Type B pancreatic cell (in vitro differentiated cells): ENCODE measurements around the gene SERPINA12. TPM values are rescaled to one million over a fixed set of nuclear protein-coding genes. Genes with fewer than 3 reads are reported as not detected.

Experiments
- DNase-seq: peaks from one replicate; pipeline ENCODE4 v3.0.0; 2021; ENCODE audit warnings: mixed read lengths; ENCODE audit not compliant: unreplicated experiment; ENCODE audit errors: extremely low spot score
- H3K27ac Mint-ChIP-seq: 2 replicates; pipeline ENCODE4 v1.8.0; 2021; ENCODE audit warnings: mild to moderate bottlenecking, mixed read lengths
- H3K27me3 Mint-ChIP-seq: 2 replicates; pipeline ENCODE4 v1.8.0; 2021; ENCODE audit warnings: mixed read lengths
- H3K36me3 Mint-ChIP-seq: 2 replicates; pipeline ENCODE4 v1.8.0; 2021; ENCODE audit warnings: mixed read lengths
- H3K4me1 Mint-ChIP-seq: one replicate; pipeline ENCODE4 v1.8.0; 2021; ENCODE audit warnings: mixed read lengths; ENCODE audit not compliant: unreplicated experiment
- H3K4me3 Mint-ChIP-seq: 2 replicates; pipeline ENCODE4 v1.8.0; 2021; ENCODE audit warnings: mild to moderate bottlenecking, mixed read lengths
- H3K9me3 Mint-ChIP-seq: 2 replicates; pipeline ENCODE4 v1.8.0; 2021; ENCODE audit warnings: mixed read lengths
- total RNA-seq: library from RNA; stranded (reverse); gene quantifications from 2 replicates; pipeline ENCODE4 v1.2.1, GENCODE V29; 2021; ENCODE audit warnings: low replicate concordance
- TF ChIP-seq, protein P1 (sequence below): fragments of 200-600 bp; sonication (generic); conservative IDR thresholded peaks from 2 replicates; pipeline ENCODE4 v1.5.0; 2021; ENCODE audit warnings: antibody characterized with exemption, mild to moderate bottlenecking

Gene SERPINA12
- total RNA-seq, 1 donor from 2014 or later: not detected

DNA sequence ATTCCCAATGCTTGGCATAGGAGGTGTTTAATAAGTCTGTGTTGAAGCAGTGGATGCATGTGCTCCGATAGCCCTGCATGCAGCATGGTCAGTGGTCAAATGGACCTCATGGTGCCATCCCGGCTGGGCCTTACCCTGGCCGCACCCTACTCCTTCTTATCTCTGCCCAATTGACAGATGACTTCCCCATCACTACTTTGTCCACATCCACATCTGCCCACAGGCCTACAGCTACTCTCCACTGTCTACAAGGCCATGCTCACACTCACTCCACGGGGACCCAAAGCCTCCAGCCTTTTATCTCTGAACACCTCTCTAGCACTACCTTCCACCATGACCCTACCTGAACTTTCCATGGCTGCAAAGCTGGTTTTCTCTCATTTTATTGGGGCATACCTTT is 68.1 kb downstream of the SERPINA12 start:
- Mint-ChIP-seq H3K27ac (no peak overlapping the region), H3K9me3 (peaks cover 9% of the 10 kb centered on the region), H3K4me1 (no peaks in the 10 kb centered on the region), H3K4me3 (no peak overlapping the region), H3K27me3 (peaks cover 11% of the 10 kb centered on the region), H3K36me3 (no peaks in the 10 kb centered on the region)
- TF ChIP-seq, protein P1, sequence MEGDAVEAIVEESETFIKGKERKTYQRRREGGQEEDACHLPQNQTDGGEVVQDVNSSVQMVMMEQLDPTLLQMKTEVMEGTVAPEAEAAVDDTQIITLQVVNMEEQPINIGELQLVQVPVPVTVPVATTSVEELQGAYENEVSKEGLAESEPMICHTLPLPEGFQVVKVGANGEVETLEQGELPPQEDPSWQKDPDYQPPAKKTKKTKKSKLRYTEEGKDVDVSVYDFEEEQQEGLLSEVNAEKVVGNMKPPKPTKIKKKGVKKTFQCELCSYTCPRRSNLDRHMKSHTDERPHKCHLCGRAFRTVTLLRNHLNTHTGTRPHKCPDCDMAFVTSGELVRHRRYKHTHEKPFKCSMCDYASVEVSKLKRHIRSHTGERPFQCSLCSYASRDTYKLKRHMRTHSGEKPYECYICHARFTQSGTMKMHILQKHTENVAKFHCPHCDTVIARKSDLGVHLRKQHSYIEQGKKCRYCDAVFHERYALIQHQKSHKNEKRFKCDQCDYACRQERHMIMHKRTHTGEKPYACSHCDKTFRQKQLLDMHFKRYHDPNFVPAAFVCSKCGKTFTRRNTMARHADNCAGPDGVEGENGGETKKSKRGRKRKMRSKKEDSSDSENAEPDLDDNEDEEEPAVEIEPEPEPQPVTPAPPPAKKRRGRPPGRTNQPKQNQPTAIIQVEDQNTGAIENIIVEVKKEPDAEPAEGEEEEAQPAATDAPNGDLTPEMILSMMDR: no peak
- DNase-seq: no peak

DNA sequence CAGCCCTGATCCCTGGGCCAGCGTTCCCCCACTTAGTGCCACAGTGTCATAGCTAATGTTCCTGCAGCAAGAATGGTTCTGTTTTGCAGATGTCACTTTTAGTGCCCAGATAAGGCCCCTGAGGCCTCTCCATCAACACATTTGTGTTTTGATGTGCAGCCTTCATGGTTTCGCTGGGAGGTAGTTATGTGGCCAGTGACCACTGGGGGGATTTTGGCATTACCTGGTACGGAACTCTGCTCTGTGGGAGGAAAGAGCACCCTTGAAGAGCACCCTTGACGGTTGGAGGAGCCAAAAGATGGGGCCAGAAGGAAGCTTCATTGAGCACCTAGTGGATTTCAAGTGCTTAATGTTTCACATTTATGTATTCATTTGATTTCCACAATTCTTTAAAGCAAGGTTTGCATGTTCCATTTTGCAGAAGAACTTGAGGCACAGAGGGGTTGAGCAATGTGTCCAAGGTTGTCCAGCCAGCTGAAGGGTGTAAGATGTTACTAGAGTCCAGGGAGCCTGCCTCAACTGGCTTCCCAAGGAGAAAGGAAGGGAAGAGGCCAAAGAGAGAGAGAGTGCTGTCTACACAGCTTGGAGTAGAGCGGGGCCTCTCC is 69.7 kb downstream of the SERPINA12 start:
- Mint-ChIP-seq H3K27ac (no peak overlapping the region), H3K27me3 (peaks cover 7% of the 10 kb centered on the region), H3K4me1 (no peaks in the 10 kb centered on the region), H3K9me3 (peaks cover 5% of the 10 kb centered on the region), H3K36me3 (no peaks in the 10 kb centered on the region), H3K4me3 (no peak overlapping the region)
- TF ChIP-seq, protein P1: no peak
- no peak for DNase-seq

Other genes starting within 250 kb of the SERPINA12 start
- gene SERPINA10, start 216.2 kb downstream of the SERPINA12 start, total RNA-seq: 1.5 and 2.8 TPM in 2 replicates
- gene SERPINA6, start 186.1 kb downstream of the SERPINA12 start, total RNA-seq: 0.77 and 1.2 TPM in 2 replicates
- gene SERPINA2, start 142.8 kb downstream of the SERPINA12 start, total RNA-seq: not detected in 2 replicates
- gene SERPINA1, start 120.9 kb downstream of the SERPINA12 start, total RNA-seq: 313 and 712 TPM in 2 replicates
- gene SERPINA11, start 56.7 kb downstream of the SERPINA12 start, total RNA-seq: 0.31 TPM in 1 of 2 replicates, not detected in the other
- gene SERPINA9, start 33.3 kb downstream of the SERPINA12 start, total RNA-seq: not detected in 2 replicates
- gene SERPINA4, start 52.0 kb upstream of the SERPINA12 start, total RNA-seq: 1.4 TPM in 2 replicates
- gene SERPINA5, start 72.0 kb upstream of the SERPINA12 start, total RNA-seq: 4.9 and 7.7 TPM in 2 replicates
- gene SERPINA3, start 102.9 kb upstream of the SERPINA12 start, total RNA-seq: 3.5 and 7.1 TPM in 2 replicates